RCC 7860 (cell line): ENCODE data around the gene HNRNPDL.
"Not testable (repeated sequence)": the region's sequence is repeated elsewhere in the genome, so short reads cannot be mapped to it uniquely, and the experiment has no call there.

Source experiments
- DNase-seq: peaks from one replicate; pipeline ENCODE4 v3.0.0-alpha.2; 2015; ENCODE audit warnings: low spot score
- FAIRE-seq: peaks from 2 replicates; lab custom pipeline; 2012; peaks lifted over from hg19 to GRCh38; lab: Jason Lieb, UNC

The HNRNPDL gene

DNA sequence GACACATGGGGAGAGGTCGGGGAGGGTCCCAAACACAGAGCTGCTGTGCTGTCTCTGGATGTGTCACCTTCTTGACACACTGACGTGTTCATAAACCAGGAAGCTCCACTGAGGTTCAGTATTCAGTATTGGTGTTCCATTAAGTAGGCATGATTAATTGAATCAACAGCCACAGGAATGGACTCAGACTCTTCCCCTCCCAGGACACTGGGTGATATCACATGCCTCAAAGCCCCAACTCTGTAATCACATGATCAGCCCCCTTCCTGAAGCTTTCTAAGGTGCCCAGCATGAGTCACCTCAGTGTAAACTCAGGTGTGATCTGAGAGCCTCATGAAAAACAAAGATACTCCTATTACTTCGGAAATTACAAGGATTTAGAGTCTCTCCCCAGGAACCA is 35.4 kb downstream of the HNRNPDL start:
- FAIRE-seq = no peak

DNA sequence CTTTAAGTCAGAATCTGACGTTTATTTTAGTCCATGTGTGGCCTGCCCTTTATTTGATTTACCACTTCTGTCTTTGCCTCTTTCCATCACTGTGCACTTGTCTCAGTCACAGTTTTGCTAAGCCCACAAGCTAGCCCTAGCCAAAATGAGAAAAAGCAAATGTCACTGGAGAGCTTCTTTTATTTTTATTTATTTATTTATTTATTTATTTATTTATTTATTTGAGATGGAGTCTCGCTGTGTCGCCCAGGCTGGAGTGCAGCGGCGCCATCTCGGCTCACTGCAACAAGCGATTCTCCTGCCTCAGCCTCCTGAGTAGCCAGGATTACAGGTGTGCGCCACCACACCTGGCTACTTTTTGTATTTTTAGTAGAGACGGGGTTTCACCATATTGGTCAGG is 40.2 kb downstream of the HNRNPDL start:
- DNase-seq, FAIRE-seq: not testable (repeated sequence)

More for the DNA sequence above, 35.4 kb downstream of the HNRNPDL start:
- peak; percentile 24 for DNase-seq

DNA sequence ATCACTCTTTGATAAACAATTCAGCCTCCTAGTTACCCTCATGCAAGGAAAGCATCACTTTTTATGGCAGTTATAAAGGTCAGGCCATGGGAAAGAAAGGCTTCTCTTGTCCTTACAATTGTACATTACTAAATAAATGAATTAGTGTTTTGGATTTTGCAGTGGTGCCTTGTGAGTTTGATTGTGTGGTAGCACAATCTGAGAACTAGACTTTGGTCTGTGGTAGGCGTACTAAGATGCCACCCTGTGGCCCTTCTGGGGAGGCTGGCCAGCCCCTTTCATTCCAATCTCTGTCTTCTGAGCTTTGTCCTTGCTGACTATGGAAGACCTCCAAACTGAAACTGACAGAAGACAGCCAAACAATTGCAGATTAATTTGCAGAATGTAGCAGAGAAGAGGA is 41.9 kb downstream of the HNRNPDL start:
- no peak for FAIRE-seq
- no peak for DNase-seq

DNA sequence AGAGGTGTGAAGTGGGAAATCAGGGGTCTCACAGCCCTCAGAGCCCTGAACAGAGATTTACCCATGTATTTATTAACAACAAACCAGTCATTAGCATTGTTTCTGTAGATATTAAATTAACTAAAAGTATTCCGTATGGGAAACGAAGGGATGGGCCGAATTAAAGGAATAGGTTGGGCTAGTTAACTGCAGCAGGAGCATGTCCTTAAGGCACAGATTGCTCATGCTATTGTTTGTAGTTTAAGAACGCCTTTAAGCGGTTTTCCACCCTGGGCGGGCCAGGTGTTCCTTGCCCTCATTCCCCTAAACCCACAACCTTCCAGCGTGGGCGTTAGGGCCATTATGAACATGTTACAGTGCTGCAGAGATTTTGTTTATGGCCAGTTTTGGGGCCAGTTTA is 44.0 kb downstream of the HNRNPDL start:
- not testable (repeated sequence) for FAIRE-seq, DNase-seq

DNA sequence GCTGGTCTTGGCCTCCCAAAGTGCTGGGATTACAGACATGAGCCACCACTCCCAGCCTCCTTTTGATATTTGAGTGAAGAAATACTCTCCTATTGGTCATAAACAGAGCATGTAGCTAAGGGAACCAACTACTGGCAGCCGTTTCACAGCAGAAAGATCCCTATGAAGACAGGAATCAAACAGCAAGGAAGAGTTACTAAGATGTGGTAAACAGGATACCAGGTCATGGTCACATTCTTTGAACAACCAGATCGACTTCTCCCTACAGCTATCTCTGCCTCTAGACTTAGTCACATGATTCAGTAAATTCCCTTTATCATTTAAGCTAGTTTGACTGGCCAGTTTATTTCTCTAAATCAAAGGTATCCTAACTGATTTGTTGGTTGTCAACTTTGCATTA is 47.5 kb downstream of the HNRNPDL start:
- DNase-seq (no peak), FAIRE-seq (no peak)

DNA sequence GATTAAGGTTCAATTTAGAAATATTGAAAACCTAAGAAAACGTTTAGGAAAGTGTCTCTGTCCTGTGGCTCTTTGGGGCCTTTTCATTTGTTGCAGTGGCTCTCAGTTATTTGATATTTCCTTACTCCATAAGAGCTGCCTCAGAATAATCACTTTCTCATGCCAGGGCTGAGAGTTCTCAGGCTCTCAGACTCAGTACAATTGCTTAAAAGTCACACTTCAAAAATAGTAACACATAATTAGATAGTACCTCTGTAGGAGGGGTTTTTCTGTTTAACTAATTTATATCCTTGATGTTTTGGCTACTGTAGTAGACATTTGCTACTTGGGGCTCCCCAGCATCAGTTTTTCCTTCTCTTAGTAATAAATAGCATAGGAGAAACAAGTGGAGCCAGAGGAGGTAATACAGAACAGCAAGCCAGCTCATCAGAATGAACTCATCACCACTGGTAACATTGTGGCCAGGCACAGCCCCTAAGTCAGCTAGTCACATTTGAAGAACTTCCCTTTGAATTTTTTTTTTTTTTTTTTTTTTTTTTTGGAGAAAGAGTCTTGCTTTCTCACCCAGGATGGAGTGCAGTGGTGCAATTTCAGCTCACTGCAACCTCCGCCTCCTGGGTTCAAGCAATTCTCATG is 48.5 kb downstream of the HNRNPDL start:
- DNase-seq = no peak
- FAIRE-seq = no peak

DNA sequence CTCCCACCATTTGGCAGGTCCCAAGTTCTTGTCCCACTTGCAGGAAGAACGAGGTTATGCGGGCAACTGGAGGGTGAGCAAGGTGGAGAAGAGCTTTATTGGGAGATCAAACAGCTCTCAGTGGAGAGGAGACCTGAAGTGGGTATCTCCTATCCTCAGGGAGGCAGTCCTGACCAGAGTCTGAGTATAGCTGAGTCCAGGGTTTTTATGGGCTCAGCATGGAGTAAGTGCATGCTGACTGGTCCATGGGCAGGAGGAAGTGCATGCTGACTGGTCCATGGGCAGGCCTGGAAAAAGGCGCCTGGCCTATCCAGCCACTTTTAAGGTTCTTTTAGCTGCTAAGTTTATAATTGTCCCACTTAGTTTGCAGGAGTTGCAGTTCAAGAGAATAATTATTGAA is 49.0 kb downstream of the HNRNPDL start:
- no peak for FAIRE-seq
- no peak for DNase-seq

DNA sequence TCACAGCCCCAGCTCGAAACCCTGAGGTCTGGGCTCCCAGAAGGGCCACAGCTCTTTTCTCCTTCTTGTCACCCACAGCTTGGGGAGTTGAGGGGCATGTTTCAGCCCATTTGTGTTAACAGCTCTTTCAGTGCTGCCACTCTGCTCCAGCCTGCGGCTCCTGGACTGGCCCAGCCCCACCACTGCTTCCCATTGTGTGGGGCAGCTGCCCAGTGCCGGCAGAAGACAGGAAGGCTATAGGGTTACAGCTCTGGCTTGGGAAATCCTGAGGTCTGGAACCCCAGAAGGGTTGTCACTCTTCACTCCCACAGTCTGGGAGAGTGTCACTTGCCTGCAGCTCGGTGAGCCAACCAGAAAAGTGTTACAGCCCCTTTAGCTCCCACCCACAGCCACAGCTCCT is 49.4 kb downstream of the HNRNPDL start:
- no peak for DNase-seq
- FAIRE-seq = no peak

DNA sequence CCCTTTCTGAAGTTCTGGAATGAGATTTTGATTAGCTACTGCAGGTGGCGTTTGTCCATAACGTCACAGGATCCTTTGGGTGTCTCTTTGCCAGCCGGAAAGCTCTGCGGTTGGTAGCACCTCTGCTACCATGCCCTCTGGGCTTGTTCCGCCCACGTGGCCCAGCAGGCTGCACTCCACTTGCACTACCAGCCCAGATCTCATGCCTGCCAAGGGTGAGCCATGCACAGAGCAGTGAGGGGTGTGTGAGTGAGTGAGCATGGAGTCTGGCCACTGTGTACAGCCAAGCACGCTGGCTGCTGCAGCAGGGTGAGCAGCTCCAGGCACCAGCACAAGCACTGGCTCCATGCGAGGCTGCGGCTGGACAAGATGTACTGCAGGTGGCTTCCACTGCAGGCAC is 49.9 kb downstream of the HNRNPDL start:
- FAIRE-seq (no peak), DNase-seq (no peak)

DNA sequence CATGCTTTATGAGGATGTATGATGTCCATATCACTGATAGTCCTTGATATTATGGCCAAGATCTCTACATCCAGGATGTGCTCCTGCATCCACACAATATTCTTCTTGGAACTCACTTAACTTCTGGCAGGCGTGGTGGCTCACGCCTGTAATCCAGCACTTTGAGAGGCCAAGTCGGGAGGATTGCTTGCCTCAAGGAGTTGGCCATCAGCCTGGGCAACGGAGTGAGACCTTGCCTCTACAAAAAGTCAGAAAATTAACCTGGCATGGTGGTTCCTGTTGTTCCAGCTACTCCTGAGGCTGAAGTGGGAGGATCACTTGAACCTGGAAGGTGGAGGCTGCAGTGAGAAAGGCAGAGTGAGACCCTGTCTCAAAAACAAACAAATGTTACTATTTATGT is 54.2 kb downstream of the HNRNPDL start:
- FAIRE-seq = no peak
- DNase-seq = no peak

DNA sequence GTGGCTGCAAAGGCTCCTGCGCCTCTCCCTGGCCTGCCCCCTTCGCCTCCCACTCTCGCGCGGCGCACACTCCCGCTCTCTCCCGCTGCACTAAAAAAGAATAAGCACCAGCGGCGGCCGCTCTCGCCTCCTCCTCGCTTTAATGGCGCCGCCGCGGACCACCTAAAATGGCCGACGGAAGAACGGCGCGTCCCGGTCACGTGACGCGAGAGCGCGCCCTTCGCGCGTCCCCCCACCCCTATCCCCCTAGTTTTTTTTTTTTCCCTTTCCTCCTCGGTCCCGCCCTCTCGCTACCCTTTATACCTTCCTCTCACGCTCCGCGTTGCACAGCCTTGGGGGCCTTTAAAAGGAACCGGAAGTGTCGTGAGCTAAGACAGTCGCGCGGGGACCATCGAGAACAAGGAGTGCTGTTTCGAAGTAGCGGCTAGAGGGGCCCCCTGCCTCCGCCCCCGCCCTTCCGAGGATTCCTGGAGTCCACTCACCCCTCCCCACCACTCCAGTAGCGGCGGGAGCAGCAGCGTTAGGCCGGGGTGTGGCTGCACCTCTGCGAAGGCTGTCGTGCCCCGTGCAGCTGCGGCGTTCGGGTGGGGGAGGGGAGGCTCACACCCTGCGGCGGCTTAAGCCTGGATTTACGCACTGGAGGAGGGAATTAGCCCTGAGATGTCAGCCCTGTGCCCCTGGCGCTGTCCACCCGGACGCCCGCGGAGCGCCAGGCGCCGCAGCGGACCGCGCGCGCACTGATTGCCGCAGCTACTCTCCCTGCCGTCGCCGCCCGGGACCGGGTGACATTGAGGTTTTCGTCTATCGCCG is 56.2 kb downstream of the HNRNPDL start, which contains the start of gene HNRNPD:
Gene HNRNPD (minus strand): TSS at position 176 of the 810 bp plus-strand sequence. CDS start 313 bp downstream, outside the sequence.
- DNase-seq (peak; percentile 98), FAIRE-seq (peak; percentile 91)

DNA sequence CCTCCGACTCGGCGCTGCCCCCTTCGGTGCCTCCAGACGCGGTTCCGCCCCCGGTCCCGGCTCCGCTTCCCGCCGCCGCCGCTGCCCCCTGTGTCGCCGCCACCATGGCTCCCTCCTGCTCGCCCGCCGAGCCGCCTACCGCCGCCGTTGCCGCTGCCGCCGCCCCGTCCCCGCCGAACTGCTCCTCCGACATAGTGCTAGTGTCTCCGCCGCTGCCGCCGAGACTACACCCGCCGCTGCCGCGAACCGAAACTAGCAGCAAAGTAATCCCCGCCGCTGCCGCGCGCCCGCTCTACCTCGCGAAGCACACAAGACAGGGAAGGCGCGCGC is 56.8 kb downstream of the HNRNPDL start:
- FAIRE-seq (no peak), DNase-seq (no peak)
